HG02970 (cell line): ENCODE results near the gene WNT3A.
A peak's percentile ranks its signal among the peaks of the same experiment; 100 is the strongest.

Experiments
- ATAC-seq: cut with Tn5 transposase; IDR thresholded peaks from one replicate; pipeline ENCODE4 v1.9.1; 2021; ENCODE audit warnings: mild to moderate bottlenecking, moderate library complexity, moderate number of reproducible peaks; ENCODE audit not compliant: unreplicated experiment, low FRiP score

The WNT3A gene

GRCh38 chr1:228109073-228109961 lies 102.5 kb downstream of the WNT3A start, which contains the start of gene MRPL55:
Gene MRPL55 (minus strand): TSS chr1:228109299. CDS start chr1:228108260, 1,039 bp downstream.
- ATAC-seq, result peak; percentile 87

- ATAC-seq, result no peak
These were observed 103.2 kb downstream of the WNT3A start for GRCh38 chr1:228109962-228110488.

GRCh38 chr1:228110556-228110955 lies 103.8 kb downstream of the WNT3A start:
- no peak for ATAC-seq
